NCI-H2196 (cell line): Measurements from ENCODE around the gene MPZL3.

ENCODE experiments used
- DNase-seq: peaks from one replicate; lab custom pipeline; 2025; ENCODE audit not compliant: unreplicated experiment; lab: John Stamatoyannopoulos, UW

MPZL3 gene

DNA sequence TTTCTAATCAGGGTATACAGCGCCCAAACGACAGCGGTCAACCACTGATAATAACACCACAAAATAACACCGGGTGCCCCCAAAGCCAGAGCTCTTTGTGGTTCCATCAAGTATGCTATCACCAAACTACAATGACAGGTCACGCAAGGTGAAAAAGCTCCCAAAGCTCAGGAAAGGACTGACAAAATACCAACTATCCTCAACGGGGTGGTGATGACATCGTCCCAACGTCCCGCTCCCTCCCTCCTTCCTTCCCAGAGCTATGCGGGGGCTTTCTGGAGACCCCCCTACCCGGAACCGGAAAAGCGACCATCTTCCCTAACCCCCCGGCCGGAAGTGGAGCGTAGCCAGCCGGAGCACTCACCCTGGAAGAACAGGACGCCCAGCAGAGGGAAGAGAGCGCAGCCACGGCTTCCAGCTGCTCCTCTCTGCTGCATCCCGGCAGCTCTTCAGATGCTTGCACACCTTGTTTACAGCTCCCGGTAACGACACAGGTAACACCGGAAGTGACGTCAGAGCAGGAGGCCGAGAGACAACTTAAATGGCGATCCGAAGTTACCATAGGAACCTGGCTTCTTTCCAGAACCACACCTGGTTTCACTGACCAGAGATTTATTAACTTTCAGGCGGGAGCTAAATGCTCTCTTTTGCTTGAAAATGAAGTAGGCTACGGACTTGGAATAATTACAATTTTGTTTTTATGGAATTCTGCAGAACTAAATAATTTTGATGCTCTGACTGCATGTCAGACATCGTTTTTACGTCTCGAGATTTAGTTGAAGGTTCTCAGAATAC, at the start of gene MPZL3:
Gene MPZL3, minus strand, starts transcription at position 508 of the 795 bp plus-strand sequence. Its CDS starts 71 bp downstream, at position 437.
- DNase-seq = peak; percentile 99

DNA sequence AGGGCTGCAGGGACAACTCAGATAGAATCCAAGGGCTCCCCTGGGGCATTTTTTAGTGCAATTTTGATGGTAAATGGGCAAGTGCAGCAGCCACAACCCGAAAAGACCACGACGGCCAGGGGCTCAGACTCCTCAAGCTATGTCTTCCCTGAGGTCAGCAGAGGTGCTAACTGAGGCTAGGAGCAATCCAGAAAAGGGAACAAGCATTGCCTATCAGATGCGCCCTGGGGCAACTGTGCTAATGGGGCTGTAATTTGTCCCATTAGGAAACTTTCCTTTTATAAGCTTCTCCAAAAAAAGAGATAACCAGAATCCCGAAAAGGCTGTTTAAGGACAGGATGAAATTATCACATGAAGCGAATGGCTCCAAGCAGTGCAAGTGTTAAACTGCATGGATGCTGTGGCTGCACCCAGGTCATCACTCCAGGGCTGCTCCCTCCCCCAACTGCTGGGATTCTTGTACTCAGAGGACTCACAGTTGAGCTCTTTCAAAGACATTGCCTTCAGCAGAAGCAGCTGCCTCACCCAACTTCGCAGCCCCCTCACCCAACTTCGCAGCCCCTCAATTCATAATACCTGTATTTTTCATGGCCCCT, 49.5 kb upstream of the MPZL3 start:
- no peak for DNase-seq

DNA sequence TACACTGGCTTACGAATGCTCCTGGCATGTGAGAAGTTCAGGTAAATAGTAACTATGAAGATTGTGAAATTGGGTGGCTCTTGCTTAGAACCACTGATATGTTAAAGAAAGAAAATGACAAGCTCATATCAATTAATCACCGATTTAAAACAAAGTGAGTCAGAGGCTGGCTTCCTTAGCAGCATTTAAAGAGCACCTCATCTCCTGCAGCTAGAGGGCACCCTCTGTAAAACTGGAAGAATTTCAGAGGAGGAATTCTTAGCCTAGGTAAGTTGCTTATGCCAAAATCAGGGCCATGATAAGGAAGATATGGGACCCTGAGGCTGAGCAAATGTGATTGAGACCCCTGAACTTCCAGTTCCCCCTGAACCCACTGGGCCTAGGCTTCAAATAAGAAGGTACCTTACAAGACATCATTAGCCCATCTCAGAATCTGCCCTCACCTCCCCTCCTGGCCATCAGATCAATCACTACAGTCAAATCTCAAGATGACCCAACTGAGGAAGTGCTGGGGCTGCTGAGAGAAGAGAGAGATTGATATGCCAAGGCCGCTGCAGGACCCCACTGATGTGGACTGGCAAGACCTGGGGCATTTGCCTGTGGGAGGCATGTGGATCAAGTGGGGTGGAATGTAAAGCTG, 43.8 kb upstream of the MPZL3 start:
- peak; percentile 31 for DNase-seq

- DNase-seq = no peak
These were observed 43.0 kb upstream of the MPZL3 start for GRCh38 chr11:118295199-118295598.

- DNase-seq = no peak
These were observed 41.9 kb upstream of the MPZL3 start for GRCh38 chr11:118294053-118294452.

GRCh38 chr11:118291477-118292135, 39.4 kb upstream of the MPZL3 start:
- no peak for DNase-seq

- peak; percentile 38 for DNase-seq
These were observed 38.8 kb upstream of the MPZL3 start for GRCh38 chr11:118290923-118291322.

DNA sequence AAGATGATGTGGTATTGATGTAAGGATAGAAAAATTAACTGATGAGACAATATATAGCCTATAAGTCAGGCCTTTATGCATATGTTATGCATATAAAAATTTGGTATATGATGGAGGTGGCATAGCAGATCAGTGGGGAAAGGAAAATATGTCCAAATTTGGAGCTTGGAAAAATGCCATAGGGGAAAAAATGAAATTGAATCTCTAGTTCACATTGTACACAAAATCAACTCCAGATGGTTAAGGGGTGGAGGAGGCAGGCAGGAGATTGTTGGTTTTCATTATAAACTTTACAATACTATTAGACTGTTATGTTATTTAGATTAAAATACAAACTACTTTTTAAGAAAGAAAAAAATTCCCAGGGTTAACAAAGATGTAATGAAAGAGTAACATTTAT, 37.2 kb upstream of the MPZL3 start:
- DNase-seq = no peak

DNA sequence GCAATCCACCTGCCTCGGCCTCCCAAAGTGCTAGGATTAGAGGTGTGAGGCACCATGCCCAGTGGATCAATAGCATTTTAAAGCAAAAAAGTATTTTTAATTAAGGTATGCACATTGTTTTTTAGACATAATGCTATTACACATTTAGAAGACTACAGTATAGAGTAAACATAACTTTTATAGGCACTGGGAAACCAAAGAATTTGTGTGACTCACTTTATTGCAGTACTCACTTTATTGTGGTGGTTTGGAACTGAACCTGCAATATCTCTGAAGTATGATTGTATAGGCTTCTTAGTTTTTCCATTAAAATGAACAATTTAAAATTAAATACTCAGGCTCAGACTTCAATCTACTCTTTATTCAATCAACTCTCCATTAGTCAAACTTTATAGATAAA, 34.8 kb upstream of the MPZL3 start:
- no peak for DNase-seq

- no peak for DNase-seq
These were observed 34.4 kb upstream of the MPZL3 start for GRCh38 chr11:118286545-118286944.

GRCh38 chr11:118283756-118284350, 31.7 kb upstream of the MPZL3 start:
- DNase-seq = no peak

- no peak for DNase-seq
These were observed 31.0 kb upstream of the MPZL3 start for GRCh38 chr11:118283037-118283636.

GRCh38 chr11:118282606-118283005, 30.4 kb upstream of the MPZL3 start:
- no peak for DNase-seq

DNA sequence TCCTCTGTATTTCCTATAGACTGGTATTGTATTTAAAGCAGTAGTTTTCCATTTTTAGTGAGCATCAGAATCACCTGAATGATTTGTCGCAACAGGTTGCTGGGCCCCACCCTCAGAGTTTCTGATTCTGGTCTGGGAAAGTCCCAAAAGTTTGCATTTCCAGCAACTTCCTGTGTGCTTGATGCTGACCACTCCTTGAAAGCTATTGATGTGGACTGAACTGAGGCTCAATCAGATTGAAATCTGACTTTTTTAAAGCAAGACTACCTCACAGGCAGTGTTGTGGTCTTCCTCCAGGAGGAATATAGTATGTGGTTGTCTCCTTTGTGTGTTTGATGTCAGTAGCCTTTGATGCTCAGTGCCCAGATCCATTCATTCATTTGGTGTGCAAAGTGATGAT, 29.1 kb upstream of the MPZL3 start:
- no peak for DNase-seq

DNA sequence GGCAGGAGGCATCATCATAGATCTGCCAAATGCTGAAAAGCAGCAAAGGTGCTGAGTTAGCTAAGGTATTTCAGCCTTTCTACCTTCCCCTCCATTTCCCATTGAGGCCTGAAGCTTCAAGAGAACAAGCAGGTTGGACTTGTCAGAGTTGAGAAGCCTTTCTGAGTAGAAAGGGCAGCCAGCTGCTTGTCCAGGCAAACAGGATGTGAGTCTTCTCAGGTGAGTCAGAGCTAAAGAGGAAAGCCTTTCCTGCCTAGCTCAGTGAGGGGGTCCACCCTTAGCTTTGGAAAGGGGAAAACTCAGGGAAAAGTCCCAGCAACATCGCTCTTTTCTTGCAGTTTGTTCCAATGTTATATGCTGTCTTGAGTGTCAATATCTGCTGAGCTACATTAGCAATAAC, 25.1 kb upstream of the MPZL3 start:
- DNase-seq = peak; percentile 37

DNA sequence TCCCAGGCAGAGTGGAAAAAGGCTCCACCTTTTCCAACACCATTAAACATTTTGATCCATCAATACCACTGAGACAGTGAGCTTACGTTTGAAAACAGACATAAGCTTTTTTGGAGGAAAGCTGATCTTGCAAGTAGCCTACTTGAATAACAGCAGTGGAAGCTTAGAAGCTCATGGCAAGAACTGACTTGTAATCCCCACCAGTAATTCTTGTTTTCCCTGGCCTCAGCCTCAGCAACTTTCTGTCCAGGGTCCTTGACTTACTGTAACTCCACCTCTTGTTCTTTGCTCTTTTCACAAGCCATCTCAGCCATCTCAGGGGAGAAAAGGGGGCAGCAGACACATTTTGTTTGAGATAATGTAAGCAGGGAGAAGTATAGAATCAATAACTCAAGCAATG, 24.3 kb upstream of the MPZL3 start:
- DNase-seq = no peak

DNA sequence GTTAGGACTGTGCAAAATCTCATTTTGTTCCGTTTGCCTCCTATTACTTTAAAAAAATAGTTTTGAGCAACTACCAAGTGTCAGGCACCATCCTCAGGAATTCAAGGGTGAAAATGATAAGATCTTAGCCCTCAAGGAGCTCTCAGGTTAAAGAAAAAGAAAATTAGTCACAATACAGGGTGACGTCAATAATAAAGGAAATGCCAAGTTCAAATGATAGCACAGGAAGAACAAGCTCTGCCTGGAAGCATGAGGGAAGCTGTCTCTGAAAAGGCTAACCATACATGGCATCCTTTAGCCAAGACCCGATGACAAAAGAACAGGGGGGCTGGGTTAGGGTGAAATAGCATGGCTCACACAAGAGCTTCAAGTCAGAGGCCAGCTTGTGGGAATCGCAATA, 23.0 kb upstream of the MPZL3 start:
- DNase-seq = no peak

DNA sequence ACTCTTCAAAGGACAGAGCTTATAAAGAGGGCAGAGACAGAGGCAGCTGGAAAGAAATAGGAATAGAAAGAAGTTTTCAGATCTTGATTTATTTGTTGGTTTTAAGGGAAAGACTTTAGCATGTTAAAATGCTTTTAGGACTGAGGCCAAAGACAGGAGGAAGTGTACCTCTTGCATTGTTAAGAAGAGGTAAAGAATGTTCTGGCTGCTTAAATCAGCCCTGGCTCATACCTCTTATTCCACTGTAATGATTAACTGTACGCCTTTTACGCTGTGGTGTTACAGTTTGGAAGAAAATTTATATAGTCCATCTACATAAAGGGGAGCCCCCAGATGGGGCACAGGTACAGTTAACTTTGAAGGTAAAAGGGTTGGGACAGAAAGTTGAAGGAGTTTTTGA, 22.0 kb upstream of the MPZL3 start:
- DNase-seq = no peak

DNA sequence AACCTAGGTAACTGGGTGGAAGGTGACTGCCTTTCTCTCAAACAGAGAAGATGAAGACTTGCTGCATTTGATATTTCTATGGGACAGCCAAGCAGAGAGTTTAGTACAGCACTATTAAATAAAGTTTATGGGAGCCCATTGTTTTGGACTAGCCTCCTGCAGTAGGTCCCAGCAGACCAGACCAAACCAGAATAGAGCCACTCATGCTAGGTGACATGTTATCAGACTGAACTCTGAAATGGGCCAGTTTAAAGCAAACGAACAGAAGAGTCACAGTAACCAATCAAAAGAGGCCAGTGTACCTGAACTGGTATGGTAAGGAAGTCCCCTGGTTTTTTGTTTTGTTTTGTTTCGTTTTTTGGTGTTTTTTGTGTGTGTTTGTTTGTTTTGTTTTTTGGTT, 19.8 kb upstream of the MPZL3 start:
- DNase-seq = no peak

- no peak for DNase-seq
These were observed 15.3 kb upstream of the MPZL3 start for GRCh38 chr11:118267486-118267885.

GRCh38 chr11:118265954-118266353, 13.8 kb upstream of the MPZL3 start:
- DNase-seq = peak; percentile 39
